ENCODE measurements around the gene RC3H1.

- TF ChIP-seq CEBPB (IDR thresholded peaks at IDR 0.05) (no peak), TP53 (CRISPR knock-in tag; IDR thresholded peaks at IDR 0.05) (no peak), CTCF (IDR thresholded peaks at IDR 0.05) (no peak), E2F6 (IDR thresholded peaks at IDR 0.05; ENCODE audit: borderline replicate concordance, low read depth) (no peak), MAFK (IDR thresholded peaks at IDR 0.05; ENCODE audit: partially characterized antibody) (no peak), MAX (IDR thresholded peaks at IDR 0.05) (no peak), CHD4 (IDR thresholded peaks at IDR 0.05; ENCODE audit: borderline replicate concordance) (no peak), POLR2AphosphoS2 (conservative IDR thresholded peaks at IDR 0.05; ENCODE audit: low read length) (no peak), ZFP36 (IDR thresholded peaks at IDR 0.05; ENCODE audit: borderline replicate concordance, partially characterized antibody) (no peak)
These were observed 121.7 kb downstream of the RC3H1 start for GRCh38 chr1:173900427-173900826.
